GM18508 (cell line): ENCODE results near the gene ZDHHC12.
"Not testable (repeated sequence)": the region's sequence is repeated elsewhere in the genome, so short reads cannot be mapped to it uniquely, and the experiment has no call there.

Experiments
- ATAC-seq: cut with Tn5 transposase; IDR thresholded peaks from one replicate; pipeline ENCODE4 v1.9.1; 2021; ENCODE audit warnings: moderate number of reproducible peaks; ENCODE audit not compliant: insufficient read depth, unreplicated experiment

ZDHHC12 gene

GRCh38 chr9:128712451-128713410 is 11.2 kb downstream of the ZDHHC12 start:
- ATAC-seq, result no peak

GRCh38 chr9:128707446-128707845 is 16.5 kb downstream of the ZDHHC12 start:
- no peak for ATAC-seq

GRCh38 chr9:128706671-128707381 is 17.1 kb downstream of the ZDHHC12 start:
- no peak for ATAC-seq

GRCh38 chr9:128706045-128706444 is 17.9 kb downstream of the ZDHHC12 start:
- ATAC-seq, result no peak

GRCh38 chr9:128705051-128705965 is 18.6 kb downstream of the ZDHHC12 start:
- ATAC-seq, result no peak

GRCh38 chr9:128704356-128704670 is 19.6 kb downstream of the ZDHHC12 start:
- ATAC-seq, result no peak

GRCh38 chr9:128703616-128704355 is 20.1 kb downstream of the ZDHHC12 start:
- ATAC-seq, result no peak

GRCh38 chr9:128702949-128703615 is 20.8 kb downstream of the ZDHHC12 start:
- no peak for ATAC-seq

GRCh38 chr9:128702445-128702948 is 21.4 kb downstream of the ZDHHC12 start, which contains the start of gene PKN3:
Gene PKN3, plus strand, starts transcription at chr9:128702503. Its CDS starts 413 bp downstream, at chr9:128702916.
- ATAC-seq, result no peak

- no peak for ATAC-seq
Observed at GRCh38 chr9:128701227-128701854, 22.6 kb downstream of the ZDHHC12 start.

- ATAC-seq, result not testable (repeated sequence)
Observed at GRCh38 chr9:128699096-128699795, 24.7 kb downstream of the ZDHHC12 start.

- ATAC-seq, result no peak
Observed at GRCh38 chr9:128696923-128697707, 26.8 kb downstream of the ZDHHC12 start.

GRCh38 chr9:128694344-128694743 is 29.6 kb downstream of the ZDHHC12 start:
- no peak for ATAC-seq

GRCh38 chr9:128693738-128694137 is 30.2 kb downstream of the ZDHHC12 start:
- ATAC-seq, result not testable (repeated sequence)

GRCh38 chr9:128690684-128691034 is 33.3 kb downstream of the ZDHHC12 start:
- no peak for ATAC-seq

GRCh38 chr9:128689820-128690683 is 33.9 kb downstream of the ZDHHC12 start:
- ATAC-seq, result no peak
